Hematopoietic multipotent progenitor cell treated with erythropoietin and hydrocortisone succinate and interleukin-3 and kit ligand, for 4 days (in vitro differentiated cells): ENCODE measurements around the gene CA6.
"Not testable (repeated sequence)": the region's sequence is repeated elsewhere in the genome, so short reads cannot be mapped to it uniquely, and the experiment has no call there.

Source experiments
- DNase-seq: peaks from one replicate; pipeline ENCODE4 v3.0.0-alpha.2; 2015

CA6 gene

GRCh38 chr1:8926707-8927694 lies 18.7 kb upstream of the CA6 start:
- DNase-seq, result no peak

- no peak for DNase-seq
Observed at GRCh38 chr1:8930116-8930515, 15.6 kb upstream of the CA6 start.

DNA sequence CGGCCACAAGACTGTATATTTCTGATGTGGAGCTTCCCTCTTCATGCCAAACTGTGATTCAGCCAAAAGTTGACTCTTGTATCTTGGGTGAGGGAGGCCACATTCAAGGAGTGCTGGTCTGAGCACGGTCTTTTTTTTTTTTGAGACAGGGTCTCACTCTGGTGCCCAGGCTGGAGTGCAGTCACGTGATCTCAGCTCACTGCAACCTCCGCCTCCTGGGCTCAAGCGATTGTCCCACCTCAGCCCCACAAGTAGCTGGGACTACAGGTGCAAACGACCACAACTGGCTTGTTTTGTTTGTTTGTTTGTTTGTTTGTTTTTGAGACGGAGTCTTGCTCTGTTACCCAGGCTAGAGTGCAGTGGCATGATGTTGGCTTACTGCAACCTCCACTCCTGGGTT lies 8.6 kb upstream of the CA6 start:
- DNase-seq, result not testable (repeated sequence)

DNA sequence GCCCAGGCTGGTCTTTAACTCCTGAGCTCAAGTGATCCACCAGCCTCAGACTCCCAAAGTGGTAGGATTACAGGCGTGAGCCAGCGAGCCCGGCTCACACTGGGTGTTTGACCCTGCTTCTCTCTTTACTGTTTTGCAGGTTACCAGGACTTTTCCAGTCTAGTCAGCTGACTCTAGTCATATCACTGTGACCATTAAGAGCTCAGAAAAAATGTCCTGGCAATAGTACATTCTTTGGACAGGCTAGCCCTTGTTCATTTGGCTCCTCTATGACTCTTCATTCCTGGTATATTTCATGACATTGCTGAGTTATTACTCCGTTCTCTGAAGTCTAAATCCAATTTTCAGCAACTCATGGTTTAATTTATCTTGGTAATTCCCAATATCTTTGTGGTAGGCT lies 8.0 kb upstream of the CA6 start:
- DNase-seq, result no peak

GRCh38 chr1:8938232-8938999 lies 7.3 kb upstream of the CA6 start:
- peak; percentile 53 for DNase-seq

DNA sequence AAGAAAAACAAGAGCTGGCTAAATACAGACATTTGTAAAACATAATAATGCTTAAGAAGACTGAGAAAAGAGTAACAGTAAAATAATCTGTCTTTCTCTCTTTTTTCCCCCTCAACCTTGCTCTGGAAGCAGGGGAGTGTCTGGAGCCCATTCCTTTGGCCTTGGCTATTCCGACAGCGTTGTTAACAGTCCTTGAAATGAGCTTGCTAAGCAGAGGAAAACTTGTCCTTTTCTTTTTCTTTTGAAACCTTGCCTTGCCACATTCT lies 6.7 kb upstream of the CA6 start:
- DNase-seq, result no peak

DNA sequence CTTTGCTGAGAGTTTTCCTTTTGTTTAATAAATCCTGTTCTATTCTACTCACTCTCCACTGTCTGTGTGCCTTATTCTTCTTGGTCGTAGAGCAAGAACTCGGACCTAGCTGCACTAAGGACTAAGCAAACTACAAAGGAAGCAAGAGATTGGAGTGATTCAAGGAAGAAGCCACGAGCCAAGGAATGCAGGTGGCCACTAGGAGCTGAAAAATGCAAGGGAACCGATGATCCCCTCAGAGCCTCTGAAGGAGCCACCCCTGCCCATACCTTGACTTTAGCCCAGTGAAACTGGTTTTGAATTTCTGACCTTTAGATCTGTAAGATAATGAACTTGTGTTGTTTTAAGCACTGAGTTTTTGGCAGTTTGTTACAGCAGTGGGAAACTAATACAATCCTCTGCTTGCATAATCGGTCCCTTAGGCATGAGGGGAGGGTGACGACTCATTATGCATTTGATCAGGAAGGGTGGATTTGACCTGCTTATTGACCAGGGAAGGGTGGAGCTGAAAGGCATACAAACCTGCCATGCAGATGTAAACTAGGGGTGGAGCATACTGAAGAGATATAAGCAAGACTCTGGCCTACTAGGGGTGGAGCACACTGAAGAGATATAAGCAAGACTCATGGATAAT lies 6.2 kb upstream of the CA6 start:
- DNase-seq, result peak; percentile 44

DNA sequence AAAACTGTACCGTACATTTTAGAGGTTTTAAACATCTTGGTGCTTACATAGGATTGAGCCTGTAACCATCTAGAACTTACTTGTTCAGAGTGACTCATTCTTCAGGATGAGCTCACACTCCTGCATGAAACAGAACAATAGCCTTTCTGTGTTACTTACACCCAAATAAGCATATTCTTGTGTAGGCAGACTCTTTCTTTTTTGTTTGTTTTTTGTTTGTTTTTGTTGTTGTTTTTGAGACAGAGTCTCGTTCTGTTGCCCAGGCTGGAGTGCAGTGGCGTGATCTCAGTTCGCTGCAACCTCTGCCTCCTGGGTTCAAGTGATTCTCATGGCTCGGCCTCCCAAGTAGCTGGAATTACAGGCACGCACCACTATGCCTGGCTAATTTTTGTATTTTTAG lies 3.8 kb upstream of the CA6 start:
- no peak for DNase-seq

GRCh38 chr1:8943498-8944405 lies 1.9 kb upstream of the CA6 start:
- no peak for DNase-seq

- peak; percentile 44 for DNase-seq
Observed at GRCh38 chr1:8947127-8947691, 1.5 kb downstream of the CA6 start.

- DNase-seq, result no peak
Observed at GRCh38 chr1:8950309-8950708, 4.6 kb downstream of the CA6 start.

DNA sequence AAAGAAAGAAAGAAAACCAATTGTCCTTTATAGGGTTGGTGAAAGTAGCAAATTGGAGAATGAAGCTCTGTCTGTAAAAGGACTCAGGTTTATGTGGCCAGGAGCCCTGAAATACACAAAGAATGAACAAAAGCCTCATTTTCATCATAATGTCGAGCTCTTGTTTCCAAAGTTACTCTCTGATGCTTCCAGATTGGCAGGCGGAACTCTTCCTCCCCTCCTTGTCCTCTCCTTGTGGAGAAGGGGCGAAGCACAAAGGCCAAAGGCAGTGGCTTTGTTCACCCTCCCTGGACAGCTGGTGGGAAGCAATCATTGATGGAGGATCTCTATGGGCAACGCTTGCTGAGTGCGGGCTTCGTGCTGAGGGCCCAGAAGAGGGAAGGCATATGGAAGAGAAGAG lies 5.6 kb downstream of the CA6 start:
- DNase-seq, result no peak

DNA sequence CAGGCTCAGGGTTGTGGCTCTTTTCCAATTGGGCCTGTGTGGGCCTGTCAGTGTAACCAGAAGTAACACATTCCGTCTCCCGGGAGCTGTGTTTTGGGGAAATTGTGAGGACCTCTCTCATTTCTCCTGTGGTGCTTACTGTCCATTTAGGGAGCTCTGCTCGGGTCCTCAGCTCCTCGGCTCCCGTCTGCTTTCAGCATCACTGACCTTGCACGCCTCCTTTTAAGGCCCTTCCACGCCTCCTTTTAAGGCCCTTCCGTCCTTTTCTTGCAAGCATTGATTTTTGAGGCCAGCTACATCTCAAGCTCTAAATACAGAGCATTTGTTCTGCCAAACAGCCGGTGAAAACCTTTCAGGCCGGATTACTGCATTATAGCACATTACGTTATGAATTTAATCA lies 9.7 kb downstream of the CA6 start:
- no peak for DNase-seq

DNA sequence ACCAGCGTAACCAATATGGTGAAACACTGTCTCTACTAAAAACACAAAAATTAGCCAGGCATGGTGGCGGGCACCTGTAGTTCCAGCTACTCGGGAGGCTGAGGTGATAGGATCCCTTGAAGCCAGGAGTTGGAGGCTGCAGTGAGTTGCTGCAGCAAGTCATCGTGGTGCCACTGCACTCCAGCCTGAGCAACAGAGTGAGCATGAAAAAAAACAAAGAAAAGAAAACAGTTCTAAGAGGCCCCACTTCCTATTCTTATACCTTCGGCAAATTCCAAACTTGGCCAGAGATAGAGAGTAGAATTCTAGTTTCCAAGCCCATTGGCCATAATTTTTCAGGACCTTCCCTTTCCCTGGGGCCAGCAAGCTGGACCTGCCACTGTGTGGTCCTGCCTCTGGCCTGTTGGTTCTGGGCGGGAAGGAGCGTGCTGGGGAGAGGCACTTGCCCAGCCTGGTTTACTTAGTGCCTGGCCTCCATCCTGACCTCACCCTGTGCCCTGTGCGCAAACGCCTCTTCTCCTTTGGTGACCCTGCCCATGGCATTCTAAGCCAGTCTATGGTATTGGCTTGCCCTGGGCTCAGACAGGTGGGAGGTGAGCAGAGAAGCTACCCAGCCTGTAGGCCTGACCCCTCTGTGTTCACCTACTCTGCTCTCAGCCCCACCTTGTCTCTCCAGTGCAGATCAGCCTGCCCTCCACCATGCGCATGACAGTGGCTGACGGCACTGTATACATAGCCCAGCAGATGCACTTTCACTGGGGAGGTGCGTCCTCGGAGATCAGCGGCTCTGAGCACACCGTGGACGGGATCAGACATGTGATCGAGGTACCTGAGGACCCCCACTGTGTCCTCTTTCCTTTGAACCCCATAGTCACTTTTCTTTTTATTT lies 11.0 kb downstream of the CA6 start:
- DNase-seq, result no peak

DNA sequence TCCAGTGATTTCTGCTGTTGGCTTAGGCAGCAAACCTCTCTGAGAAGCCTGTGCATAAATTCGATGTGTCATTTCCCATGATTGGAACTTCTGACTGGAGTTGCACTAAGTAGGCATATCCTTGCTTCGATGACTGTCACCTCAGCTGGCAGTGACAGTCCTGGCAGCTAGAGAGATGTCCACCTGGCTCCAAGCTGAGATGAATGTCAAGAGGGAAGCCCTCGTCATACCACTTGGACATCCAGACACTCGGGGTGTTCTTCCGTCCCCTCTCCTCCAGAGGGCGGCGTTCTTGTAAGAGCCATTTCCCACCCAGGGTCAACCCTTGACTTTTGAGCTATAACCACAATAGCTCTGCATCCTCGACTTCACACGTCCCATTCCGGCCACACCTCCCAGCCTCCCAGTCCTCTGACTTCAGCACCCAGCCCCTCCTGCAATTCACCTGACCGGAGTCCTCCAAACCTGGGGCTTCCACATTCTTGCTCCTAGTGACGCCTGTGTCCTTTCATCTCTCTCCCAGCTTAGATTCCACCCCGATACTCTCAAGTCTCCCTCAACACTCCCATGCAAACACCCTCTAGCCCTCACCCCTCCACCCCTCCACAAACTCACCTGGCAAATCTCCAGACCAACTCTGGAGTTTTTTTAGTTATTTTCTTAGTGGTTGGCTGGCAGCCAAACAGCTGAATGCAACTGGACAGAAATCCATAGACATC lies 17.3 kb downstream of the CA6 start:
- peak; percentile 83 for DNase-seq

- no peak for DNase-seq
Observed at GRCh38 chr1:8963963-8964362, 18.3 kb downstream of the CA6 start.

DNA sequence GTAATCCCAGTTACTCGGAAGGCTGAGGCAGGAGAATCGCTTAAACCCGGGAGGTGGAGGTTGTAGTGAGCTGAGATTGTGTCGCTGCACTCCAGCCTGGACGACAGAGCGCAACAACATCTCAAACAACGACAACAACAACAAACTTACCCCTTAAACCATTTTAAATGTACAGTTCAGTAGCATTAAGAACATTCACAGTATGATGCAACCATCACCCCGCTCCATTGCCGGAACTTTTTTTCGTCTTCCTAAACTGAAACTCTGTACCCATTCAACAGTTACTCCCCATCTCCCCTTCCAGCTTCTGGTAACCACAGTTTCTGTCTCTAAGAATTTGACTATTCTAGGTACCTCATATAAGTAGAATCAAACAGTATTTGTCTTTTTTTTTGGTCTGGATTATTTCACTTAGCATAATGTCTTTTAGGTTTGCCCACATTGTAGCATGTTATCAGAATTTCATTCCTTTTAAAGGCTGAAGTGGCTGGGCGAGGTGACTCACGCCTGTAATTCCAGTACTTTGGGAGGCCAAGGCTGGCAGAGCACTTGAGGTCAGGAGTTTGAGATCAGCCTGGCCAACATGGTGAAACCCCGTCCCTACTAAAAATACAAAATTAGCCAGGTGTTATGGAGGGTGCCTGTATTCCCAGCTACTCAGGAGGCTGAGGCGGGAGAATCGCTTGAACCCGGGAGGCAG lies 19.6 kb downstream of the CA6 start:
- DNase-seq, result no peak

DNA sequence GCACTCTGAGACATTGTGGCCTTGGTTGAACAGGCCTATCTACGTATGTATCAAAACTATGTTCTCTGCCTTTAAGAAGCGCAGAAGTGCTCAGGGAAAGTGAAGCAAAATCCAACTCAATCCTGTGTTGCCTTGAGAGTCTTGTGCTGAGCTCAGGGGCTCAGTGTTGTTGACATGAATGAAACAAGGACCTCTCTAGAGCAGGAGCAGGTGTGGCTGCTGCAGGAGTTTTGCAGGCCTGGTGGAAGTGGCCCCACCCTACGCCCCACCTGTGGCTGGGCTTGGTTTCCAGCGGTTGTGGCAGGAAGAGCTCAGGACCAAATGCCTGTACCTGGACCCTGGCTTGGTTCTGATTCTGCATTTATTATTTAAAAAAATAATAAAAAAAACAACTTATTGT lies 20.9 kb downstream of the CA6 start:
- DNase-seq, result no peak

- DNase-seq, result not testable (repeated sequence)
Observed at GRCh38 chr1:8968902-8969301, 23.2 kb downstream of the CA6 start.

DNA sequence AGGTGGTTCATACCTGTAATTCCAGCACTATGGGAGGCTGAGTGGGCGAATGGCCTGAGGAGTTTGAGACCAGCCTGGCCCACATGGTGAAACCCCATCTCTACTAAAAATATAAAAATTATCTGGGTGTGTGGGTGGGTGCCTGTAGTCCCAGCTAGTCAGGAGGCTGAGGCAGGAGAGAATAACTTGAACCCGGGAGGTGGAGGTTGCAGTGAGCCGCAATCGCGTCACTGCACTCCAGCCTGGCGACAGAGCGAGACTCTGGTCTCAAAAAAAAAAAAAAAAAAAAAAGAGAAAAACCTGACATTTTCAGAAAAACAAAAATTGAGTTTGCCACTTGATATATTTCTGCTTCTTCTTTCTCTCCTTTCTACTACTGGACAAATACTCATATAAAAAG lies 24.3 kb downstream of the CA6 start:
- DNase-seq, result no peak
